DMS153 (cell line): ENCODE data around the gene ZKSCAN5.

Source experiments
- DNase-seq: peaks from one replicate; lab custom pipeline; 2025; lab: John Stamatoyannopoulos, UW

Gene ZKSCAN5

DNA sequence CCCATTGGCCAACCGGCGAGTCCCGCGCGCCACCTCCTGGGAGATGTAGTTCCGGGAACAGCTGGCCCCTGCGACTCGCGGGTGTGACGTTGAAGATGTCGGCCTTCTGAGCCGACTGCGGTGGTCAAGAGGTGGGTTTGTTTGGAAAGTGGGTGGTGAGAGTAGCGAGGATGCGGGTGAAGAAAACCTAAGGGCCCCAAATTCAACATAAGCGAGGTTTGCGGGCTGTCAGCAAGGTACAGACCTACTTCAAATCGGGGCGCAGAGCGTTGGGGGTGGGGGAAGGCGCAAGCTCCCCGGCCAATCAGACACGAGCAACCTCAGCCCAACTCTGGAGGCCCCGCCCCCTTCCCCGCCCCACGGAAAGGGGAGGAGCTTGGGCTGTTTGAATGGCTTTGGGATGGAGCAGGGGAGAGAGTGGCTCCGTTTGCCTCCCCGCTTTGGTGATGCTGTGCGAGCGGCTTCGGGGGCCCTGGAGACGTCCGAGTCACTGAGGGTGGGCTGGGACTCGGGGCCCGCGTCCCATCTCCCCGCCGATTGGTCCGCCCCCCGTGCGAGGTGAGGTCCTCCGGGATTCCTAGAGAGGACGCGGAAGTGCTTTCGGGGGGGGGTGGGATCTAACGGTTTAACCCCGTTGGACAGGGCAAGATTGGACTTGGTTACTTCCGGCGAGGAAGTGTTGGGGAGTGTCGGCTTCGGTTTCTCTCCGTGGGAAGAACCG is at the start of gene ZKSCAN5:
Gene ZKSCAN5, plus strand, starts transcription at position 60 of the 721 bp plus-strand sequence. CDS start 1,383 bp downstream, outside the sequence.
- peak; percentile 94 for DNase-seq

DNA sequence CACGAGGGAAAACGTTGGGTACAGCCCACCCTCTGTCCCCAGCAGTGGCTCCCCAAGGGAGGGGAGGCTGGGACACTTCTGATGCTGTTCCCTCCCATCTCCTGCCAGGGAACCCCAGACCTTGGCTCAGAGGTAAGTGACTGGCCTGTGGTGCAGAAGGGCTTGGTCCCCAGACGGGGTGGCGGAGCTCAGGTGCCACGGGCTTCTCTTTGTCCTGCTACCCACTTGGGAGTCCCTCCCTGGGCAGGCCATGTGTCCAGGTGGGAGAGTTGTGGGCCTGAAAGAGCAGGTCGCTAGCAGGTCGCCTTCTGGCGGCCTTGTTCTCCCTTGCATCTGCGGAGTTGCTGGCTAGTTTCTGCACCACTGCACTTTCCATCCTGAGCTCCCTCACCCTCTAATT is 48.6 kb upstream of the ZKSCAN5 start:
- DNase-seq: no peak

DNA sequence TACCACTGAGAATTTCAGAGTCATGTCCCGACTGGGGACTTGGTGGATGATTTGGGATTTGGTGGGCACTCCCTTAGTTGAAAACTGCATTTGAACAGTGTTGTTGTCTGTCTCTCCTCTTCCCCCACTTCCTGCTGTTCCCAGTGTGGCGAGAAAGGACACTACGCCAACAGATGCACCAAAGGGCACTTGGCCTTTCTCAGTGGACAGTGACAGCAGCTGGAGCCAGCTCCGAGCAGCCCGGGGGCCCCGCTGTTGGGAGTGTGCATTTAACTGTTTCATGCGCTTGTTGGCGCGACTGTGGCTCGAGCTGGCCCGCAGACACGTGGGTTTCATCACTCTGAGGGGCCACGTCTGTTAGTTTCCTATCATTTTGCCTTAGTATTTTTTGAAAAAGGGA is 48.2 kb upstream of the ZKSCAN5 start:
- no peak for DNase-seq

DNA sequence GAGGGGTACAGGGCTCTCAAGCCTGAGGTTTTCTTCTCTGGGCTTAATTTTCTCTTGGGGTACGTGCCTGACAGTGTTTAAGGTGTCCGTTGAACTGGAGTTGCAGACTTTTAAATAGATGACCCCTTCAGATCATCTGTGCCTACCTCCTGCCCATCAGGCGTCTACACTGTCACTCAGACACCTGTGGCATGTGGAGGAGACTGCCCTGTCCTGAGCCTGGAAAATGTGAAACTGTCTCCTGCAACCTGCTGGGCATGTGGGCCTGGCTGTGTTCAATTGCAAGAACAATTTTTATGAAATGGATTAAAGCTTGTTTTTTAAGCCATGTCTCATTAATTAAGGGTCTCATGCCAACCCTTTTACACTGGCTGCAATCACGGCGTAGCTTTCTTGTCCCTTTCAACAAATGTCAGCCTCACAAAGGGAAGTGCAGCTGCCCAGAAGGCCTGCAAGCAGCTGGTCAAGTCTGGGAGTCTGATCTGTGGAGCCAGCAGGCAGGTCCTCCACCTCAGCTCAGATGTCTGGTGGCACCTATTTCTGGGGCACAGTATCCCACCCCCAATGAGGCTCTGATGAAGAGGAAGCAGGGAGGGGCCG is 47.3 kb upstream of the ZKSCAN5 start:
- no peak for DNase-seq

DNA sequence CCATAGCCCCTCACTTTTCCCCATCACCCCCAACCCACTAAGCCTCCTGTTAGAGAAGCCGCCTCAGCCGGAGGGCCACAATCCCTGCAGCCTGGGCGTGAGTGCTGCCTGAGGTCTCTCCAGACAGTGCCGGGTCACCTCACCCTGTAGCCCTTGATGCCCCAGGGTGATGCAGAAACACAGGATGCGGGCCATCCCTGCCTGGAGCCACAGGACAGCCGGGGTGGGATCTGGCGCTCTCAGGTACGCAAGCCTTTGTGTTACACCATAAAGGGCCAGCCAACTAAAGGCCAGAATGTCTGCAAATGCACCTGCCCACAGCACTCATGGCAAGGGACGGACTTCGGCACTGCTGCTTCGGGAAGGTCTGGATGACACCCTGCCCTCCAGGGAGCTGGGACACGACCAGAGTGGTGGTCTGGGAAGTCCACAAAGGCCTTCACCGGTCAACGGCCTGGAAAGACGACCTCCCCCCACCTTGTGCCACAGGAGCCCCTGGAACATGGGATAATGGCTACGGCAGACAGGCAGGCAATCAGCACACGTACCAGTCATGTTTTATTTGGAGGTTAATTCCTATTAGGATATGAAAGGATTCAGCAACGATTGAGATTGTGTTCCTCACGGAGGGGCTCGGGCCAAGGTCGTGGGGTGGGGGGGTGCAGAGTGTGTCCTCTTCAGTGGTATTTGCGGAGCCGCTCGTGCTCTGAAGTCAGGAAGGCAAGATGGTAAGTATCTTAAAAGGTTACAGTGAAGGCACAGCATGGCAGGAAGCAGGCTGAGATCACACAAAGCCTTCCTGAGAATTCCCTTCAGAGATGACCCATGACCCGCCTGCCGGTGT is 46.6 kb upstream of the ZKSCAN5 start:
- DNase-seq: no peak

DNA sequence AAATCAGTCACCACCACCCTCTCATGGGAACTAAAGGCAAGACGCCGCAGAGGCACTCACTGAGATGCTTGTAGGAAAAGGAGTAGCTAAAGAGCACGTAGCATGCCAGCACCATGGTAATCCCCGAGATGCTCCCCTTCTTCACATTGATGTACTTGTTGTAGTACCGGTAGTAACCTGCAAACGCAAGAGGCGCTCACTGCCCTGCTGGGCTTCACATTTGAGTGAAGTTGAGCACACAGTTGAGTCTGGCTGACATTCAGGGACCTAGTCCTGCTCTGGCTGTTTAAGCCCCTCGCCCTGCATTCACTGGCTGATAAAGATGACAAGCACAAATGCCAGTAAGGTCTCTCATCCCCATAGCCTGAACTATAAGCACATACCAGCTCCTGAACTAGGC is 45.4 kb upstream of the ZKSCAN5 start:
- no peak for DNase-seq

DNA sequence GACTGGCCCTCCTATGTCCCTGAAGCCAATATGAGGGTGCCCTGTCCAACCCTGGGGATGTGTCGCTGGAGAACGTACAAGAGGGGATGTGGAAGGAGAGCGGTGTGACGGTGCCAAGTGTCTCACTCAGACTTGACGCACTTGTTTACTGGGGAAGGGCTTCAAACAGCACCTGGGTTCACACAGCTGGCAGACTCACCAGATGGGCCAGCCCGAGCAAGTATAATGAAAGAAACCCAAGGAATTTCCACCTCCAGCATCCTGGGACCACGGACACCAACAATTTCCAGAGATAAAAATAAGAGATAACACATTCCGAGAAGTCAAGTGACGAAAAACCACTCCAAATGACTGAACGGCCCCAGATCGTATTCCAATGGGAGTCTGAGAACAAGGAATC is 43.8 kb upstream of the ZKSCAN5 start:
- no peak for DNase-seq

DNA sequence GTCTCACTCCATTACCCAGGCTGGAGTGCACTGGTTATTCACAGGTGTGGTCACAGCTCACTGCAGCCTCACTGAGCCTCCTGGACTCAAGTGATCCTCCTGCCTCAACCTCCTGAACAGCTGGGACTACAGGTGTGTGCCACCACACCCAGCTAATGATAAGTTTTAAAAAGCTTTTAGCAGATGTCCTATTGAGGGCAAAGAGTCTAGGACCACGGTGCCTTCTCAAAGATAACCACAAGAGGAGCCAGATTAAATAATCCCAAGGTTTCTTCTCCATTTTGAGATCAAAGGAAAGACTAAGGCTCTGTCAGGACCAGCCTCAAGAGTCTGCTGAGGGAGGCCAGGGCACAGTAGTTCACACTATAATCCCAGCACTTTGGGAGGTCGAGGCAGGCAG is 43.2 kb upstream of the ZKSCAN5 start:
- DNase-seq: no peak

DNA sequence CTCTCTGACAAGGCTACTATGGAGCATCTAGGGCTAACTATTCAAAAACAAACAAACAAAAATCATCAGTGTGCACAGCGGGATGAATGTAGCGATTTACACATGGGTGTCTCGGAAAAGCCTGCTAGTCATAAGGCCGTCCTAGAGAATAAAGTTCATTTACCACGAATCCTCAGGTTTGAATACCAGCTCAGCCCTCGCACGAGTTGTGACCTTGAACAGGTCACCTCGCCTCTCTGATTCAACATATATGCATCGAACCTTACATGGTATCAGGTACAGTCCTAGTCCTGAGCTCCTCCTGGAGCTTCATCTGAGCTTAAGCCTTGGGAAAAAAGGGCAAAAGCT is 39.1 kb upstream of the ZKSCAN5 start:
- DNase-seq: no peak

DNA sequence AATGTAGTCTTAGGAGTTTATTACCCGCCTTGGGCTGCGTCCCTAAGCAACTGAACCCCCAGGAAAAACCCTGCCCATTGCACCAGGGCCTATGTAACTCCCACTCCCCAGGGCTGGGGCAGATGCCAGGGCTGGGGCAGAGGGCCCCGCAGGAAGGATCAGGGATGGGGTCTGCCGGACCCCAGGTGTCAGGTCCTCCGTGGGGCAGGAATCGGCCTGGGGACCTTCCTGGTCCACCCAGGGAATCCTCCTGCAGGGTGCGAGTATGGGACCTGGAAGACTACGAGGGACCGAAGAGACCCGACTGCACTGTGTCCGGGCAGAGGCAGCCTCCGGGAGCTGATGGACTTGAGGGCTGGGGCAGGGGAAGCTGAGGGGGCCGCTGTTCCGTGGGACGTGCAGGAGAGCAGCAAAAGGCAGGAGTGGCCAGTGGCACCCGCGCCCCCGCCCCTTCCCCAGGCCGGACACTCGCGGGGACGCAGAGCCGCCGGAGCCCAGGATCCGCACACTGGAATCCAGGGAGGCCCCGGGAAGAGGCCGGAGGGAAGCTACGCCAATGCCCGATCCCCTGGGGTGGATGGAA is 36.0 kb upstream of the ZKSCAN5 start:
- no peak for DNase-seq

DNA sequence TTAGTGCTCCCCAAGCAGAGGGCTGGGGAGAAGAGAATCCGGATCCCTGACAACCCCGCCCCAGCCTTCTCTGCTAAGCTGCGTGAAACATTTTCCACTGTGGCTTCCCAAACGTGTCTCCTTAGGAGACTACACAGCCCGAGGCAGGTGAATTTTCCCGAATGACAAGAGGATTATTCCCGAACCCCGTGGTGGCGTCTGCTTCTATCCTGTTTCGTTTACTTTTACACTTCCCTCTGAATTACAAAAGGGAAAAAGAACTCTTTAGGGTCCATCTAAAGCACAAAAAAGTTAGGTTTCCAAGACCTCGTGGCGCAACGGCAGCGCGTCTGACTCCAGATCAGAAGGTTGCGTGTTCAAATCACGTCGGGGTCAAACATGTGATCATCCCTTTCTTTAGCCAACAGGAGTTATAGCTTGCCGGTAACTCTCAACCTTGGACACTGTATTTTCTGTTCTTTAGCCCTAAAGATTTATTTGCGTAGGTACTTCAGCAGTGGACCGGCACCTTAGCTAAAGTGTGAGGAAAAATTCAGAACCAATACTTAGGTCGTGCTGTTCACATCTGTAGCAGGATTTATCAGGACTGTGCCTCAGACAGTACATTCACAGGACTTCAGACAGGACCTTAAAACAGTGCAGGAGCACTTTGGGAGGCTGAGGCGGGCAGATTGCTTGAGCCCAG is 34.9 kb upstream of the ZKSCAN5 start:
- DNase-seq: no peak

DNA sequence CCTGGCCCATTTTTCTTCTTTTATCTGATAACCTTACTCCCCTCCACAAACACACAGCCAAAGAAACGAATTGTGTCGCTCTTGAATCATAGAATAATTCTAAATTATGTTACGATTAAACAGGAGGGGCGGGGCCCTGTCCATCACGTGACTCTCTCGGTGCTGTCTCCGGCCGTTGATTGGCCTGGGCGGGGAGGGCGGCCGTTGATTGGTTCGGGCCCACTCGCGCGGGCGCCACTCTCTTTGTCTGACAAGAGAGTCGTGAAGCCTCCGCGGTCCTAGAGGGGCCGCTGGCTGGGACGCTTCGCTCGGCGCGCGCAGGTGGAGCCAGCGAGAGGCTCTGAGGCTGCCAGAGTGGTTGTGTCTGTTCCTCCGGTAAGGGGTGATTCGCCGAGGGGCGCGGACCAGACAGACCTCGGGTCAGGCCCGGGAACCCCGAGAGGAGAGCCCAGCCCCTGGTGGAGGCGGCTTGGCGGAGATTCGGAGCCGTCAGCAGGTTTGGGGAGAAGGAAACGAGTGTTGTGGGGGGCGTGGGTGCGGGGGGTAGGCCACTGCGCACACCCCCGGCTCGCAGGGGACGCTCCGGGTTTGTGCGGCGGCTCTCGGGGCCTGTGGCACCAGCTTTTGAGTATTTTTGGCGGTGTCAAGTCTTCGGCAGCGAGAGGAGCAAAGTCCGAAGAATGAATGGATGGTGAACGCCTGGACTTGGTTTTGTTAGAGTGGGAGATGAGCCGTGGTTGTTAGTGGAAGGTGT is 31.7 kb upstream of the ZKSCAN5 start, which contains the start of gene ZNF789:
Gene ZNF789, plus strand, starts transcription at position 330 of the 754 bp plus-strand sequence. CDS start 3,567 bp downstream, outside the sequence.
- peak; percentile 94 for DNase-seq

DNA sequence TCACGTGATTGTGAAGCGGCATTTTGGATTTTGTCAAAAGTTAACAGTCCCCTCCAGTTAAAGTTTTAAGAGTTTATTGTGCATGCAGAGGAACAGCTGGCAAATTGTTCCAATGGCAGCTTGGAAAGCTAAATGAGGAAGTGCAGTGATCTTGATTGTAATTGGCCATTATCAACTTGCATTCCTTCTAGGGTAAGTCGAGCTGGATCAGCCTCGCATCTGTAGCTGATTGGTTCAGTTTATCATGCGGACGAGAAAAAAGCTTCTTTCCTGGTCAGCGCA is 31.2 kb upstream of the ZKSCAN5 start:
- no peak for DNase-seq

DNA sequence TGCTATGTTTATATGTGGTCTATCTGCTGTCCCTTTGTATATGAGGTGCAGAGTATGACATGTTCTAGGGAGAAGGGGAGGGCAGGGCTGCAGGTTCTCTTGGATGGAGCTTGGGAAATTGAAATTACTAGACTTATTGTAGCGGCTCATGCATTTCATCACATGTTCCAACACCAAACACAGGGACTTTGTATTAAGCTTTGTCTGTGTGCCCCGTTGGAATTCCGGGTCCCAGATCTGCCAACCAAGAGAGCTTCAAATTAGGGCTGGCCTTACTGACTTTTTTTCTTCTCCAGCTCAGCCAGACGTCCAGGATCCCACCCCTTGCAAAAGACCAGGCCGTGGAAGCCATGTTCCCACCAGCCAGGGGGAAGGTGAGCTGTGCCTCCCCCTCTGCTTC is 28.4 kb upstream of the ZKSCAN5 start:
- no peak for DNase-seq

DNA sequence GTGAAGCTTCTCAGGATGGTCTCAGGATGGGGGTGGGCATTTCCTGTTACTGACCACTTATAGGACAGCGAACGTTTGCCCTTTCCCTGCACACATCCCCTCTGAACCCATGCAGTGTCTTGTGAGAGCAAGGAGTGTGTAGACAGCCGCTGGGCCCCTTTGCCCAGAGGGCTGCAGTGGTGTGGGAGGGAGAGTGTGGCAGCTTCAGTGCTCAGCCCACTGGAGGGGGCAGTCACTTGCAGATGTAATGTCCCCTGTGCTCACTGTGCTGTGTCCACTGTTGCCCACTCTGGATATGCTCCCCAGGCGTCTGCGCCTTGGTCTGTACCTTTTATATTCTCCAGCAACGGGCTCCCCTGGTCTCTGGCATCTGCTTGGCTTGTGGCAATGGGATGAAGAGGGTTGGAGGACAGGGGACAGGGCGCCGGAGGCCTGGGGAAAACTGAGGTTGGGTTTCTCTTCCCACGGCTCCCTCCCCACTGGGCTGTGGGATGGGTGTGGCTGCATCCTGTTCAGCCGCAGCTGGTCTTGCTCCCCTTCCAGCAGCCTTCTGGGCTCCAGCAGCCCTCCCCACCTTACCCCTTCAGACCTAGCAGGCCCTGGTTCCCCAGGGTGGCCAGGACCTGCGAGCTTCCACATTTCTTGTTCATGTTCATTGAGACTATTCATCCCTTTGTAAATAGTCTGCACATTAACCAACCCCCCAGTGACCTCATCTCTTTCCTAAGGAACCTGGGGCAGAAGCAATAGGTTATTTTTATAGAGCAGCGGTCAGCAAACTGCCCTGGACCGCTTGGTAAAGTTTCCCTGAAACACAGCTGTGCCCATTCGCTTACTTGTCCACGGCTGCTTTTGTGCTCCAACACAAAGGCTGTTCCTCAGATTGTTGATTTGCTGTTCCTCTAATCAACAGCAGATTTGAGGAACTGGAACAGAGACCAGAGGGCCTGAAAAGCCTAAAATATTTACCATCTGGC is 25.7 kb upstream of the ZKSCAN5 start:
- DNase-seq: no peak

DNA sequence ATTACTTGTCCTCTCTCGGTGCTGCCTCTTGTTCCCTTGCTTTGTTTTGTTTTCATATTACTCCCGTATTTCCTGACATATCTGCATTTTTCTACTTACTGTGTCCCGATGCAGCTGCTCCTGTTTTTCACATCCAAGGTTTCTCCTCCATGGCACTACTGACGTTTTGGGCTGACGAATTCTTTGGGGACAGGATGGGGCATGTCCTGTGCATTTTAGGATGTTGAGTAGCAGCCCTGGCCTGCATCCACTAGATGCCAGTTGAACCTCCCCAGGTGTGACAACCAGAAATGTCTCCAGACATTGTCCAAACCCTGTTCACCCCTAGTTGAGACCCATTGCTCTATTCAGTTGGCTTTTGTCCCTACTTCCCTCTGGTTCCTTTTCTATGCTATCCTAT is 19.4 kb upstream of the ZKSCAN5 start:
- no peak for DNase-seq

DNA sequence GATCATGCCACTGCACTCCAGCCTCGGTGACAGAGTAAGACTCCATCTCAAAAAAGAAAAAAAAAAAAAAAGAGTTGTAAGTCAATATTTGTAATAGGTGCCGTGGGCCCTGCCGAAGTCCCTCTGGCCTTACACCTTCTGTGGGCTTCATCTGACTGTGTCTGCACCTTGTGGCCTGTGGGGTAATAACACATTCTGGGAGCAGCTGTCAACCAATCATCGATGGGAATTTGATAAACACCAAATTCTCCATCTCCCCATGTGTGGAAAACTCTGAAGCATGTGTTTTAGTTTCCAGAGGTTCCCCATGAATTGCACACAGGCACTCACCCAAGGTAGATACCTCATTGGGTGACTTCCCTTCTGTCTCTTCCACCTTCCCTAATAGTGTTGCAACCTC is 15.2 kb upstream of the ZKSCAN5 start:
- no peak for DNase-seq

DNA sequence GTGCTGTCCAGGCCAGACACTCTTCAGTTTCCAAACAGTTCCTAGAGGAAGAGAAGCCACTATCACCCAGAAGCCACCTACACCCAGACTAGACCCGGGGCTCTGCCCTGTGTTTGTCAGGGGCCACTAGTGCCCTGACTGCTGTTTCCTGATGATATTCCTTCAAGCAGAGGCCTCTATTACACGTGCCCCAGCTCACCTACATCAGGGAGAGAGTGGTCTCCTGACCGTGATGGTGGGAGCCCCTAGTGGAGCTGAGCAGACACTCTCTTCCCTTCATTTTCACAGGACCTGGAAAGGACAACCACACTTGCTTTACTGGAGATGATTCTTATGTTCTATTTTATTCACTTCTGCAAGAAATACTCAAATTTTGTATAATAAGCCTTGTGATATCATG is 13.6 kb upstream of the ZKSCAN5 start:
- no peak for DNase-seq

DNA sequence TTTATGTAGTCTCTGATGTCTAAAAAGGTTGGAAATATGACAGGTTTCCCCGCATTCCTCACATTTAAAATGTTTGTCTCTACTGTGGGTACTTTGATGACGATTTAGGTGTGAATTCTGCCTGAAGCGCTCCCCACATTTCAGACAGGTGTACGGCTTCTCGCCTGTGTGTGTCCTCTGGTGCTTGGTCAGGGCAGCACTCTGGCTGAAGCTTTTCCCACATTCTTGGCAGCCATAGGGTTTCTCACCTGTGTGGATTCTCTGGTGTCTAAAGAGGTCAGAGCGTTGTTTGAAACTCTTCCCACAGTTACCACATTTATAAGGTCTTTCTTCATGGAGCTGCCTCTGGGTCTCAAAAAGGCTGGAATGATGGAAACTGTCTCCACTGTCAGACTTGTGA is 10.6 kb upstream of the ZKSCAN5 start:
- no peak for DNase-seq

DNA sequence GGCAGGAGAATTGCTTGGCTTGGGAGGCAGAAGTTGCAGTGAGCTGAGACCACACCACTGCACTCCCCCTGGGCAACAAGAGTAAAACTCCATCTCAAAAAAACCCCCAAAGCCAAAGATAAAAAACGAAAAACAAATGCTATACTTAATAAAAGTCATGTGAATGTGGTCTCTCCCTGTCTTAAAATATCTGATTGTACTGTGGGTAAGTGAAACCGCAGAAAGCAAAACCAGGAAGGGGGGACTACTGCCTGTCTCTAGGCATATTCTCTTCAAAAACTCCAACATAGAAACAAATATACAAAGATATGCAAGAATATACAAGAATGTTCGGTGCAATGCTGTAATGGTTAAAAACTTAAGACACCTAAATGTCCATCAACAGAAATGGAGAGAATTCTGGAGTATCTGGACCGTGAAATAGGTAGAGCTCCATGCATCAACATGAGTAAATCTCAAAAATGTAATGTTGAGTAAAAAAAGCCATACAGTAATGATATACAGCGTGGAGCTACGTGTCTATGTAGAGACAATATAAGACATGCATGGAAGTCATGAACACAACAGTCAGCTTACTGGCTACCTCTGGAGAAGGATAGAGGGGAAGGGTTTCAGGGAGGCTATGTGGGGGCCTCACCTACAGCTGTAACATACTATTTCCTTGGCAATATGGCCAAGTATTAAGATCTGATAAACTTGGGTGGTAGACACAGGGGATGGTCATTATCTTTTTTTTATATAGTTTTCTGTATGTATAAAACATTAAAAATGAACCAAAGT is 6.5 kb upstream of the ZKSCAN5 start:
- no peak for DNase-seq
